Activated CD4-positive, CD25-positive, alpha-beta regulatory T cell (primary cell): Measurements from ENCODE around the gene RFNG.

Source experiments
- DNase-seq, 4 experiments: peaks; one replicate each; lab custom pipeline; 2025; lab: John Stamatoyannopoulos, UW

Gene RFNG

GRCh38 chr17:82058230-82058854 is 6.7 kb upstream of the RFNG start:
- DNase-seq = no peak

GRCh38 chr17:82056729-82057621 is 5.4 kb upstream of the RFNG start:
- DNase-seq = no peak

DNA sequence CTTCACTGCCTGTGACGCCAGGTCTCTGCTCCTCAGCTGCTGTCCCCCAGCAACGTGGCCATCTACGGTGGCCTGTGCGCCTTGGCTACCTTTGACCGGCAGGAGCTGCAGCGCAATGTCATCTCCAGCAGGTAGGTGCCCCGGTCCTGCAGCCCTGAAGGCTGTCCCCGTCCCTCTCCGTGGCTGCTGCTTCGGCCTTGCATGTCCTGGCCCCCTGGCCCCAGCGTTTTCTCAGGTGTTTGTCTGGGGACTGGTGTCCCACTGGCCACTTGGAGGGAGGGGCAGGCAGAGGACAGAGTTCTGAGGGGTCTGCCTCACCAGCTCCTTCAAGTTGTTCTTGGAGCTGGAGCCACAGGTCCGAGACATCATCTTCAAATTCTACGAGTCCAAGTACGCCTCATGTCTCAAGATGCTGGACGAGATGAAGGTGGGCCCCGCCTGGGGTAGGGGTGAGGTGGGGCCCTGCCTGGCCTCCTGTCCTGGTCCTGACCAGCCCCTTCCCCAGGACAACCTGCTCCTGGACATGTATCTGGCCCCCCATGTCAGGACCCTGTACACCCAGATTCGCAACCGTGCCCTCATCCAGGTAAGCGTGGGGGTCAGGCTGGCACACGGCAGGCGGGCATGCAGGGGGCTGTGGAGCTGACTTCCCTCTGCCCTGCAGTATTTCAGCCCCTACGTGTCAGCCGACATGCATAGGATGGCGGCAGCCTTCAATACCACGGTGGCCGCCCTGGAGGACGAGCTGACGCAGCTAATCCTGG is 4.5 kb upstream of the RFNG start:
- DNase-seq = no peak

- DNase-seq = no peak
Measured at GRCh38 chr17:82055023-82055964, 3.7 kb upstream of the RFNG start.

DNA sequence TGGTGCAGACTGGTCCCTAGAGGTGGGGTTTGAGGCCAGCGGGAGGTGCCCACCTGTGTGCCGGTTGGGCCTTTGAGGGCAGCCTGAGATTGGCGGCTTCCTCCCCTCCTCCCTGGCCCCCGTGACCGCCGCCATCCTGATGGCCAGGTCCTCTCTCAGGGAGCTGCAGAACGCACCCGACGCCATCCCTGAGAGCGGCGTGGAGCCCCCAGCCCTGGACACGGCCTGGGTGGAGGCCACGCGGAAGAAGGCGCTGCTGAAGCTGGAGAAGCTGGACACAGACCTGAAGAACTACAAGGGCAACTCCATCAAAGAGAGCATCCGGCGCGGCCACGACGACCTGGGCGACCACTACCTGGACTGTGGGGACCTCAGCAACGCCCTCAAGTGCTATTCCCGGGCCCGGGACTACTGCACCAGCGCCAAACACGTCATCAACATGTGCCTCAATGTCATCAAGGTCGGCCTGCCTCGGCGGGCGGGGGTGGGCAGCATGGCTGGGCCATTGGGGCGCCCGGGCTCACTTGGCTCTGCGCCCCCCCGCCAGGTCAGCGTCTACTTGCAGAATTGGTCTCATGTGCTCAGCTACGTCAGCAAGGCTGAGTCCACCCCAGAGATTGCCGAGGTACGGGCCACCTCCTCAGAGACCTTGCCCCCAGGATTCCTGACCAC is 2.9 kb upstream of the RFNG start:
- no peak for DNase-seq

DNA sequence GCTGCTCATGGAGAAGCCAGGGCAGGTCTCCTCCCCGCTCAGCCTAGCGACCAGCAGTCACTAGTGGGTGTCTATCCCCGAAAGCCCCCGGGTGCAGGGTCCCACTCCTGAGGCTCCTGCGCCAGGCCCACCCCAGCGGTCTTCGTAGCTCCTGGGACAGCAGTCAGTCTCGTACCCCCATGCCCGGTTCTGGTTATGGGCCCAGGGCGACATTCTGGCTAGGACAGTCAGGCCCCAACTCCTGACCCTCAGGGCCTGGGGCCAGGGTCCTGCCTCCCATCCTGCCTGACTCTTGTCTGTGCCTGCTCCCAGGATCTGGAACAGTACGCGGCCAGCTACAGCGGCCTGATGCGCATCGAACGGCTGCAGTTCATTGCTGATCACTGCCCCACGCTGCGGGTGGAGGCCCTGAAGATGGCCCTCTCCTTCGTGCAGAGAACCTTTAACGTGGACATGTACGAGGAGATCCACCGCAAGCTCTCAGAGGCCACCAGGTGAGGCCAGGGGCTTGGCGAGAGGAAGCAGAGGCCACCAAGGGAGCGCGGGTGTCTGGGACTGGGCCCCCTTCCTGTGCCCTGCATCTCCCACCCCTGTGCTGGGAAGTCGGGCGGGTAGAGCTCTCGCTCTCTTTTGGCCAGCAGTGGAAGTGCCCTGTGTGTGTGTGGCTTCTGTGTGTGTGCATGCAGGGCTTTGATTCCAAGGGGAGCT is 2.1 kb upstream of the RFNG start:
- DNase-seq = no peak

DNA sequence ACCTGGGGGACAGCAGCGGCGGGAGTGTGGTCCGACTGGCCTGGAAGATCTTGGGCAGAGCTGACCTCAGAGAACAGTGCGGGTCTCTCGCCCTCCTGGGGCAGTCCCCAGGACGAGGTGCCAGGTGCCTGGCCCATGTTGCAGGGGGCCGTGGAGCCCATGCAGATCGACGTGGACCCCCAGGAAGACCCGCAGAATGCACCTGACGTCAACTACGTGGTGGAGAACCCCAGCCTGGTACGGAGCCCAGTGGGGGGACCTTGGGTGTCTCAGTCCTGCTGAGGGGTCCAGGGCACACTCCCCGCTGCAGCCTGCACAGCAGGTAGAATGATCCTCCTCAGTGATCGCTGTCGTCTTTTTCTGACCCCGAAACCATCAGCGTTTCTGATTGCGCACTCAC is 1.5 kb upstream of the RFNG start:
- DNase-seq = no peak

DNA sequence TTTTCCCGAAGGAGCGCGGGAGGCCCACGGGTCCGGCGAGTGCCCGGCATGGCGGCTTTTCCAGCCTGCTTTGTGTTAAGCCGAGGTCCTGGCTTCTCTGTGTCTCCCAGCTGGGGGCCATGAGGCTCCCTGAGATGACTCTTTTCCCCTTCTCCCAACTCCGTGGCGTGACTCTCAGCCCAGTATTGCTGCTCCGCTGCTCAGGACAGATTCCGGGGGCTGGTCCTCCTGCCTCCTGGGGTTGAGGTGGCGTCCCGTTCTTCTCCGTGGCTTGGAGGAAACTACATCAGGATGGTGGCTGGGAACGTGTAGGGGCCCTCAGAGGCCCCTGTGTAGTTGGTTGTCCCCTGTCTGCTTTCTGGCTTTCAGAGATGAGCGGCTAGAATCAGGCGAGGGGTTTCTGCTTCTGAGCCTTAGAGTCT is 1.0 kb upstream of the RFNG start:
- no peak for DNase-seq

GRCh38 chr17:82050761-82051641 is 610 bp downstream of the RFNG start:
- no peak for DNase-seq

DNA sequence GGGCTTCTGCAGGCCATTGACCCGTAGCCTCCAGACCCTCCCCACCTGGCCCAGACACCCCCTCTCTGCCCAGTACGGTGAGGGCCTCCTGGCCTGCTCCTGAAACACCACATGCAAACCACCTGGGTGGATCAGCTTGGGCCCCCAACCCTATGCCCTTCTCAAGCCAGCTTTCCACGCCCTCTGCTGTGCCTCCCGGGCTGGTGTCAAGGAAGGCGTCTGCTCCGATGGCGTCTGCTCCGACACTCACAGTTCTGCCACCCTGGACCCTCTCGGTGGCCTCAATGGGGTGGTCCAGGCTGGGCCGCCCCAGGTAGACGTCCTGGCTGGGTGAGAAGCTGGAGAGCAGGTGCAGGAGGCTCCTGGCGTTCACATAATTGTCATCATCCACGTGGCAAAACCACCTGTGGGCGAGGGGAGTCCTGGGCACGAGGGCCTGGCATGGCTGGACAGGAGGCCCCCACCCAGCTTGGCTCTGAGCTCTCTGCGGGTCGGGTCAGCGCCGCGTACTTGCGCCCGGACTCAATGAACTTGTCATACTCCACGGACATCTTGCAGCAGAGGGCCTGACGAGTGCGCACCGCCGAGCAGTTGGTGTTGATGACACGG is 1.4 kb downstream of the RFNG start:
- no peak for DNase-seq

GRCh38 chr17:82049521-82049971 is 2.1 kb downstream of the RFNG start:
- DNase-seq = no peak

DNA sequence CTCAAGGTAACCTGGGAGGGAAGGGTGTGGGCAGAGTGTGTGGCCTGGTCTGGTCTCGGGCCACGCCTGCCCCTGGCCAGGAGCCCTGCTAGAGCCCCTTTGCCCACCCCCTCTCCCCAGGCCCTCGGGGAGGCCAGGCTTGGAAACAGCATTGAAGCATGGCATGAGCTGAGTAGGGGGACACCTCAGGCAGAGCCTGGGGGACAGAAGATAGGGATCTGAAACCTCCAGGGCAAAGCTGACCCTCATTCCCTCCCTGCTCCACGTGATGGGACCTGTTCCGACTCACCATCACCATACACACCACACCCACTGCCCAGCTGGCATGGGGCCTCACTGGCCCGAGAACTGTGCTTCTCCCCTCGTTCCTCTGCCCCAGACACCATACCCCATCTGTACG is 2.5 kb downstream of the RFNG start:
- no peak for DNase-seq

GRCh38 chr17:82048571-82048971 is 3.0 kb downstream of the RFNG start:
- DNase-seq = no peak

- no peak for DNase-seq
Measured at GRCh38 chr17:82047914-82048570, 3.6 kb downstream of the RFNG start.

DNA sequence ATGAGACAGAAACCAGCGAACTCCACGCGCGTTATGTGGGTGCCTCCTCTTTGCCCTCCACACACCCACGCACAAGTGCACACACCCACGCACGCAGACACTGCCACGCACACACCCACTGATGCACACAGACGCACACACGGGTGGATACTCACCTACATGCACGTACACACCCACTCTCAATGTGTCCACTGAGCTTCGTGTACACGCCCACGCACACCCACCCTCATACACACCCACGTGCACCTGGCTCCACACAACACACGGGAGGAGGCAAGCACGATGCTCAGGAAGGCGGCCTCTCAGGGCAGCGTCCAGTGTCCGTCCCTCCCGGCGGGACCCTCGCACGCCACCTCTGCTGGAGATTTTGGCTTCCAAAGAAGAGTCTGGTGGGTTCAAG is 4.2 kb downstream of the RFNG start:
- DNase-seq = no peak

GRCh38 chr17:82046903-82047302 is 4.7 kb downstream of the RFNG start:
- no peak for DNase-seq

DNA sequence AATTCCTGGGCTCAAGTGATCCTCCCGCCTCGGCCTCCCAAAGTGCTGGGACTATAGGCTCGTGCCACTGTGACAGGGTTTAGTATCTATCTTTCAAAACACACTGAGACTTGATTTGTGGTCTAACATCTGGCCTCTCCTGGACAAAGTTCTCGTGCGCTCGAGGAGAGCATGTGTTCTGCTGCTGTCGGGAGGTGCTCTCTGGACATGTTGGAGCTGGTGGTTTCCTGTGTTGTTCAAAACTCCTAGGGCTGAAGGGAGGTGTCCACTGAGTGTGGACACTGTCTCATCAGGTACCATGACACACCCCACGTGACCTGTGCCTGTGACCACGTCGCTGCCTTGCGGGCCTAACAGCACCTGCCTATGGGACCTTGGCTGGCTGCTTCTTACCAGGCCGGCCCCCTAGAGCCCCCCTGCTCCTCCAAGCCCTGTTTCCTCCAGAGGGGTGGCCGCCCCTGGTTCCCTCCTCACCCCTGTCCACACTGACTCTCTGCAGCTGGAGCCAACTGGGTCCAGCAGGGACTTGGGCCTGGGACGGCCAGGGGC is 5.6 kb downstream of the RFNG start:
- no peak for DNase-seq

DNA sequence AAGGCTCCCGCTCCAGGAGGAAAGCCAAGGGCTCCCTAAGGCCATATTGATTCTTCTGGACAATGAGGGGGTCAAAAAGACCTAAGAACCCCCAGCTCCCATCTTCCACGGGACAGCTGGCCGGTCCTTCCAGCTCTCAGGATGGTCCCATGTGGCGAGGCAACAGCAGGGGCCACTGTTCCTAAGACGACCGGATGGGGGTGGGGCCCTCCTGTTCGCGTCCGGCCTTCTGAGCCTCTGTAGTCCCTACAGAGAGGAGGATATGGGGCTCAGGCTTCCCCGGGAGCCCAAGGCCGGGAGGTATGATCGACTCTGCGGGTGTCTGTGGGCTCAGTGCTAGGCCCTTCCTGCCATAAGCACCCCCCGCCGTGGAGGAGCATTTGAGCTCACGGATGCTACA is 8.1 kb downstream of the RFNG start:
- no peak for DNase-seq
